ENCODE data around the gene WWOX.

WWOX gene

DNA sequence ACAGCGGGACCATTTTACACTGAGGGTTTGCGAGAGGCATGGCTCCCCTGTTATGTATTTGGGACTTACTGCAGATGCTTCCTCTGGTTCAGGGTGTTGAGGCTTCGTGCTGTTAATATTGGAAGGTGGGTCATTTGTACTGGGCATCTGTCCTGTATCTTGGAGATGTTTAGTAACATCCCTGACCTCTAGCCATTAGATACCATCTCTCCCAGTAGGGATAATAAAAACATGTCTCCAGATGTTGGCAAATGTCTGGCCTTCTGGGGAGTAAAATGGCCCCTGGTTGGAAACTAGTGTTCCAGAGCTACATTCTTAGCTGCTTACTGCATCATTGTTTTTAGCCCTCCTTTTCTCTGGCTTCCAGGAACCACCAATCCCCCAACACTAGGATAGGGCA is 388.0 kb downstream of the WWOX start:
- Histone ChIP-seq H3K4me1 (ENCODE audit: insufficient read depth, insufficient read length) (no peaks in the 10 kb centered on the region), H3K27me3 (ENCODE audit: insufficient read depth, insufficient read length) (no peaks in the 10 kb centered on the region), H3K9me3 (ENCODE audit: insufficient read depth, low read length) (peaks cover 17% of the 10 kb centered on the region), H3K4me3 (ENCODE audit: insufficient read length, low read depth) (no peak overlapping the region), H3K9ac (ENCODE audit: insufficient read length, low read depth) (no peak overlapping the region), H3K36me3 (ENCODE audit: insufficient read depth, insufficient read length, low read length) (no peaks in the 10 kb centered on the region)
- TF ChIP-seq YY1 (IDR thresholded peaks at IDR 0.05; ENCODE audit: insufficient read depth, insufficient read length) (no peak), SUZ12 (IDR thresholded peaks at IDR 0.05; ENCODE audit: extremely low read depth, insufficient read depth, insufficient read length) (no peak), ZNF274 (IDR thresholded peaks at IDR 0.05; ENCODE audit: low read depth, low read length) (no peak)
- DNase-seq (ENCODE audit: low read depth, low spot score): no peak

DNA sequence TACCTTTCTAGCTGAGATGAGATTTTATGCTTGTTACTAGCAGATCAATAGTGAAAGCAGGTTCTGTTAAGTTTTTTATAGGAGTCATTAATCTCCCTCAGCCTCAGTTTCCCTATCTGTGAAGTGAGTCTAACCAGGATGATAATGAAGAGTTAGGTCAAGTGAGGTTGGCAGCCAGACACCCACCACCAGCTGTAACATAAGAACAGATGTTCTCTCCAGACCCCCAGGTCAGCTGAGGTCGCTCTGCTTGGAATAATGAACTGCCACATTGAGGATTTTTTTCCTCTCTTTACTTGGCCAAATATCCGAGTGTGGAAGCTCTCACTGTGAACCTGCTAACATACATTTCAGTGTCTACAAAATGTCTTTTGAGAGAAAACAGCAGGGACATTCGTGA is 389.6 kb downstream of the WWOX start:
- Histone ChIP-seq H3K9me3 (ENCODE audit: insufficient read depth, low read length) (peaks cover 17% of the 10 kb centered on the region), H3K9ac (ENCODE audit: insufficient read length, low read depth) (no peak overlapping the region), H3K4me3 (ENCODE audit: insufficient read length, low read depth) (no peak overlapping the region), H3K4me1 (ENCODE audit: insufficient read depth, insufficient read length) (no peaks in the 10 kb centered on the region), H3K27me3 (ENCODE audit: insufficient read depth, insufficient read length) (no peaks in the 10 kb centered on the region), H3K36me3 (ENCODE audit: insufficient read depth, insufficient read length, low read length) (no peaks in the 10 kb centered on the region)
- no peak for TF ChIP-seq ZNF274 (IDR thresholded peaks at IDR 0.05; ENCODE audit: low read depth, low read length)
- TF ChIP-seq YY1 (IDR thresholded peaks at IDR 0.05; ENCODE audit: insufficient read depth, insufficient read length): no peak
- no peak for TF ChIP-seq SUZ12 (IDR thresholded peaks at IDR 0.05; ENCODE audit: extremely low read depth, insufficient read depth, insufficient read length)
- no peak for DNase-seq (ENCODE audit: low read depth, low spot score)

DNA sequence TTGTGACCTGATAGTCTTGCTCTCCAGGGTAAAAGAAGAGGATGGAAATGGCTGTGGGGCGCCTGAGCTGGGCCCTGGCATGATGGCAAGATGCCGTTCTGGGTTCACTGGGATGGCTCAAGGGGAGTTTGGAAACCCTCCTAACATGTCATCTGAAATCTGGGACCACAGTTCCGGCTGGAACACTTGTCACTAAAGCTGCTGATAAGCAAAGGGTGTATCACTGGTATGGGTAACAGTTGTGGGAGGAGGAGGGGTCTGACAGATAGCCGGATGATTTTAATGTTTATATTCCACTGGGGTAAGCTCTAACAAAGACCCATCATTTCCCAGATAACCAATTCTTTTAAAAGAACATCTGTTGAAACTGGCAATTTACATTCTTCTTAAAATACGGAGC is 390.2 kb downstream of the WWOX start:
- Histone ChIP-seq H3K4me1 (ENCODE audit: insufficient read depth, insufficient read length) (no peaks in the 10 kb centered on the region), H3K4me3 (ENCODE audit: insufficient read length, low read depth) (no peak overlapping the region), H3K9me3 (ENCODE audit: insufficient read depth, low read length) (peaks cover 17% of the 10 kb centered on the region), H3K9ac (ENCODE audit: insufficient read length, low read depth) (no peak overlapping the region), H3K36me3 (ENCODE audit: insufficient read depth, insufficient read length, low read length) (no peaks in the 10 kb centered on the region), H3K27me3 (ENCODE audit: insufficient read depth, insufficient read length) (no peaks in the 10 kb centered on the region)
- TF ChIP-seq SUZ12 (IDR thresholded peaks at IDR 0.05; ENCODE audit: extremely low read depth, insufficient read depth, insufficient read length): no peak
- no peak for TF ChIP-seq ZNF274 (IDR thresholded peaks at IDR 0.05; ENCODE audit: low read depth, low read length)
- TF ChIP-seq YY1 (IDR thresholded peaks at IDR 0.05; ENCODE audit: insufficient read depth, insufficient read length): no peak
- DNase-seq (ENCODE audit: low read depth, low spot score): no peak

DNA sequence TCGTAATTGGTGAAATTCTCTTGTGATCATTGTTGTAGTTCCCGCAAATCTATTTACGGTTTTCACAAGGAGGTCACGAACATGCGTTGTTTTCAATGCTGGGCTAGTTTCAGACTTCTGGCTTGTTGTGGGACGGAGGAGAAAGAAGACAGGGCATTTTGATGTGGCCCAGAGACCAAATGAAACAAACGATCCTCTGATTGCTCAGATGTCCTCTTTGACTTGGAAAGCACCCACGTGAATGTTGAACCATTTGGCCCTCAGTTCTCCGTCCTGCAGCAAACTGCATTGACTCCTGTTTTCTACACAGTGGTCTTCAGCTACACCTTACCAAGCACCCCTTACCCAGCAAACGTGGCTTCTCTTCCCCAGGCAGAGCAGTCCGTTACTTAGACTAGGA is 391.0 kb downstream of the WWOX start:
- Histone ChIP-seq H3K9ac (ENCODE audit: insufficient read length, low read depth) (no peak overlapping the region), H3K4me1 (ENCODE audit: insufficient read depth, insufficient read length) (no peaks in the 10 kb centered on the region), H3K36me3 (ENCODE audit: insufficient read depth, insufficient read length, low read length) (no peaks in the 10 kb centered on the region), H3K27me3 (ENCODE audit: insufficient read depth, insufficient read length) (no peaks in the 10 kb centered on the region), H3K9me3 (ENCODE audit: insufficient read depth, low read length) (peaks cover 17% of the 10 kb centered on the region), H3K4me3 (ENCODE audit: insufficient read length, low read depth) (no peak overlapping the region)
- no peak for DNase-seq (ENCODE audit: low read depth, low spot score)
- TF ChIP-seq ZNF274 (IDR thresholded peaks at IDR 0.05; ENCODE audit: low read depth, low read length) (no peak), SUZ12 (IDR thresholded peaks at IDR 0.05; ENCODE audit: extremely low read depth, insufficient read depth, insufficient read length) (no peak), YY1 (IDR thresholded peaks at IDR 0.05; ENCODE audit: insufficient read depth, insufficient read length) (no peak)

DNA sequence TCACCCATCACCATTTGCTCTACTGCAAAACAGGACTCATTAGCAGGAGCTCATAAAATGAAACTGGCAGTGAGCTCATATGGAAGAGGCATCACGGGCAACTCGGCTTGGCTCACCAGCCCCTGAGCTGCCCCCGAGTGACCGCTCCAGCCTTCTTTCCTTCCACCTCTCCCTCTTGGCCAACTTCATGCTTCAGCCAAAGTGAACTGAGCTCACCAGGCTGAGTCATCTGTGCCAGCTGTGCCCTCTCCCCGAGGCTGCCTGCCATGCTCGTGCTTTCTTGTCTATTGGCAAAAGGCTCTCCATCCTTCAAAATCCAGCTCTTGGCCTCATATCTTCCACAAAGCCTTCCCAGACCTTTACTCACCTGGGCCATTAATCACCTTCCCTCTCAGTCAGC is 391.4 kb downstream of the WWOX start:
- no peaks in the 10 kb centered on the region for H3K27me3 ChIP-seq (ENCODE audit: insufficient read depth, insufficient read length)
- TF ChIP-seq YY1 (IDR thresholded peaks at IDR 0.05; ENCODE audit: insufficient read depth, insufficient read length): no peak
- TF ChIP-seq ZNF274 (IDR thresholded peaks at IDR 0.05; ENCODE audit: low read depth, low read length): no peak
- no peak for TF ChIP-seq SUZ12 (IDR thresholded peaks at IDR 0.05; ENCODE audit: extremely low read depth, insufficient read depth, insufficient read length)
- no peaks in the 10 kb centered on the region for H3K36me3 ChIP-seq (ENCODE audit: insufficient read depth, insufficient read length, low read length)
- no peak overlapping the region for H3K9ac ChIP-seq (ENCODE audit: insufficient read length, low read depth)
- no peak overlapping the region for H3K4me3 ChIP-seq (ENCODE audit: insufficient read length, low read depth)
- H3K9me3 ChIP-seq (ENCODE audit: insufficient read depth, low read length): peaks cover 17% of the 10 kb centered on the region
- no peaks in the 10 kb centered on the region for H3K4me1 ChIP-seq (ENCODE audit: insufficient read depth, insufficient read length)
- DNase-seq (ENCODE audit: low read depth, low spot score): no peak

DNA sequence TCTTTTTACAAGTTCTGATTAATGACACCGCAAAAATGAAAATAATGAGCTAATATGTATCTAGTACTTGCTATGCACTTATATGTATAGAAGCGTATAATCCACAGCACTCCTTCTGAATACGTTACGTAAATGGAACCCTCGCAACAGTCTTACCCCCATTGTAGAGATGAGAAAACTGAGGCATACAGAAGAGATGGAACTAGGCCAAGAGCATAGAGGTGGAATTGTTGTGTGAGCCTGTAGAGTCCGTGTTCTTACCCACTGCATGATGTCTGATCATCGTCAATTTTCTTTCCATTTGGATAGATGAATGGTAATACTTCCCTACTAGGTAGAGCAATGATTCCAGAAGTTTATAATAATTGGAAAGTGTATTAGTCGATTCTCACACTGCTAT is 394.1 kb downstream of the WWOX start:
- Histone ChIP-seq H3K27me3 (ENCODE audit: insufficient read depth, insufficient read length) (no peaks in the 10 kb centered on the region), H3K9me3 (ENCODE audit: insufficient read depth, low read length) (peaks cover 6% of the 10 kb centered on the region), H3K9ac (ENCODE audit: insufficient read length, low read depth) (no peak overlapping the region), H3K36me3 (ENCODE audit: insufficient read depth, insufficient read length, low read length) (no peaks in the 10 kb centered on the region), H3K4me3 (ENCODE audit: insufficient read length, low read depth) (no peak overlapping the region), H3K4me1 (ENCODE audit: insufficient read depth, insufficient read length) (no peaks in the 10 kb centered on the region)
- TF ChIP-seq SUZ12 (IDR thresholded peaks at IDR 0.05; ENCODE audit: extremely low read depth, insufficient read depth, insufficient read length) (no peak), ZNF274 (IDR thresholded peaks at IDR 0.05; ENCODE audit: low read depth, low read length) (no peak), YY1 (IDR thresholded peaks at IDR 0.05; ENCODE audit: insufficient read depth, insufficient read length) (no peak)
- no peak for DNase-seq (ENCODE audit: low read depth, low spot score)

DNA sequence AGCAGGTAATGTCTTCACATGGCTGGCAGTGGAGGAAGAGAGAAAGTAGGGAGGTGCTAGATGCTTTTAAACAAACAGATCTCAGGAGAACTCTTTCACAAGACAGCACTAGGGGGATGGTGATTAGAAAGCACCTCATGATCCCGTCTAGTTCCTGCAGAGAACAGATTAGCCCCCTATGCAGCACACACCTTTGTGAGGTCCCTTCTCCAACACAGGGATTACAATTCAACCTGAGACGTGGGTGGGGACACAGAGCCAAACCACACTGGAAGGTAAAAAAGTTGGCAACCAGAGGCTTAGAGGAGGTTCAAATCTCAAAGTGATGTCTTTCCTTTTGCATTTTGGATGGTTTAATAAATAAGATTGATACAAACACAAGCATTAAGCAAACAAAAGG is 394.7 kb downstream of the WWOX start:
- TF ChIP-seq SUZ12 (IDR thresholded peaks at IDR 0.05; ENCODE audit: extremely low read depth, insufficient read depth, insufficient read length) (no peak), ZNF274 (IDR thresholded peaks at IDR 0.05; ENCODE audit: low read depth, low read length) (no peak)
- H3K4me1 ChIP-seq (ENCODE audit: insufficient read depth, insufficient read length): no peaks in the 10 kb centered on the region
- H3K4me3 ChIP-seq (ENCODE audit: insufficient read length, low read depth): no peak overlapping the region
- no peak overlapping the region for H3K9ac ChIP-seq (ENCODE audit: insufficient read length, low read depth)
- no peak for DNase-seq (ENCODE audit: low read depth, low spot score)
- 0 out of 2 replicates have a peak, but pooled peaks cover under 1% of the 10 kb centered on the region for H3K9me3 ChIP-seq (ENCODE audit: insufficient read depth, low read length)
- H3K36me3 ChIP-seq (ENCODE audit: insufficient read depth, insufficient read length, low read length): no peaks in the 10 kb centered on the region
- no peaks in the 10 kb centered on the region for H3K27me3 ChIP-seq (ENCODE audit: insufficient read depth, insufficient read length)

DNA sequence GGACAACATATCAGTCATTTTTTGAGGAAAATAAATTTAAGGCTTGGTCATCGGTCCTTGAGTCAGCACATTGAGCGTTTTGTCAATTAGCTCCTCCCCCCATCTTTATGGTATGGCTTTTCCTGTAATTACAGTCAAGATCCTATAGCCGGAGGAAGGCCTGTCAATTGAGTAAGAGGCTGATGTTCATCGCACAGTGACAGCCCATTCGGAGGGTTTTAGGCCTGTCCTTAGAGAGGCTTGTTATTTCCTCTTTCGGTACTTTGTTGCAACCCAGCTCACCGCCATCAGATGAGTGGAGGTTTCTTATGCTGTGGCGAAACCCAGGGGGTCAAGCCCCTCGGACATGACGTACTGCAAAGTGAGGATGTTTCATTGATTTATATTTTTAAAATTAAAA is 395.2 kb downstream of the WWOX start:
- Histone ChIP-seq H3K36me3 (ENCODE audit: insufficient read depth, insufficient read length, low read length) (no peaks in the 10 kb centered on the region), H3K9me3 (ENCODE audit: insufficient read depth, low read length) (no peaks in the 10 kb centered on the region), H3K27me3 (ENCODE audit: insufficient read depth, insufficient read length) (no peaks in the 10 kb centered on the region), H3K4me3 (ENCODE audit: insufficient read length, low read depth) (no peak overlapping the region), H3K4me1 (ENCODE audit: insufficient read depth, insufficient read length) (no peaks in the 10 kb centered on the region), H3K9ac (ENCODE audit: insufficient read length, low read depth) (no peak overlapping the region)
- no peak for TF ChIP-seq YY1 (IDR thresholded peaks at IDR 0.05; ENCODE audit: insufficient read depth, insufficient read length)
- TF ChIP-seq ZNF274 (IDR thresholded peaks at IDR 0.05; ENCODE audit: low read depth, low read length): no peak
- no peak for TF ChIP-seq SUZ12 (IDR thresholded peaks at IDR 0.05; ENCODE audit: extremely low read depth, insufficient read depth, insufficient read length)
- no peak for DNase-seq (ENCODE audit: low read depth, low spot score)

All from NT2/D1 (cell line).